Activated T-cell treated with anti-CD3 and anti-CD28 coated beads, Interleukin-2, amount 50 U/mL, for 4 hours (primary cell): ENCODE results near the gene SNX5. TPM values are rescaled to one million over a fixed set of nuclear protein-coding genes. Genes with fewer than 3 reads are reported as not detected.
"Not testable (repeated sequence)": the region's sequence is repeated elsewhere in the genome, so short reads cannot be mapped to it uniquely, and the experiment has no call there.

Source experiments
- ATAC-seq, 2 donors: fragments of 200-7000 bp; cut with Tn5 transposase; one replicate each; pipeline ENCODE4 v1.10.0; 2021
- DNase-seq: peaks from one replicate; pipeline ENCODE4 v3.0.0-alpha.2; 2020
- H3K27me3 Mint-ChIP-seq: one replicate; pipeline ENCODE4 v1.8.0; 2021; ENCODE audit warnings: low read depth, mixed read lengths
- H3K36me3 Mint-ChIP-seq: one replicate; pipeline ENCODE4 v1.8.0; 2022; ENCODE audit warnings: mixed read lengths; ENCODE audit not compliant: insufficient read depth
- H3K4me1 Mint-ChIP-seq: one replicate; pipeline ENCODE4 v1.8.0; 2021; ENCODE audit warnings: low read depth, mixed read lengths
- H3K4me3 Mint-ChIP-seq: one replicate; pipeline ENCODE4 v1.8.0; 2021; ENCODE audit warnings: mild to moderate bottlenecking, moderate library complexity, mixed read lengths
- H3K9me3 Mint-ChIP-seq: one replicate; pipeline ENCODE4 v1.8.0; 2021; ENCODE audit warnings: mixed read lengths
- total RNA-seq, 3 donors: library from RNA; stranded (reverse); gene quantifications; one replicate each; pipeline ENCODE4 v1.2.1, GENCODE V29; 2021

SNX5 gene
- total RNA-seq, 3 donors from 2014 or later = 148 to 177 (median 168) TPM

DNA sequence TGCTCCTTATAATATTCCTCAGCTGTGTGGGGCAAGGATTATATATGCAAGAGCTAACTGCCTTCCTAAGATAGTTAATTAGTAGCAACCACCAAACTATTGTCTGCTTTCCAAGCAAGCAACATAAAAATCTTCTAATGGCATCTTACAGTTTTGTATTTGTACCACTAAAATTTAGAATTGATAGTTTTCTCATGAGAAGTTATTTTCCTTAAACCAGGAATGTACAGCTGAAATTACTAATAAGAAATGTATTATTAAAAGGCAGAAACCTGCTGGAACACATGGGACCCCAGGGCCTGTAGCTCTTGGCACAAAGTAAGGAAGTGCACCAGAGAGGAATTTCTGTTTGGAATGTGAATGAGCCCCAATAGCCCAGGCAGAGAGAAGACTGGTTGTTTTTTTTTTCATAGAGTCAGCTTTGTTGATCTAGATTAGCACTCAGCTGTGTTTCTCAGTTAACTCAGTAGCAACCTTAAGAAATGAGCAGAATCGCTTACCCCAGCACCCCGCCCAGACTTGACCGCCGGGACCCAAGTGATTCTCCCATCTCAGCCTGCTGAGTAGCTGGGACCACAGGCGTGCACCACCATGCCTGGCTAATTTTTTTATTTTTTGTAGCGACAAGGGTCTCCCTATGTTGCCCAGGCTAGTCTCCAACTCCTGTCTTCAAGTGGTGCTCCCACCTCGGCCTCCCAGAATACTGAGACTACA lies 2.9 kb upstream of the SNX5 start:
- peaks cover 50% of the 10 kb centered on the region for H3K4me1 Mint-ChIP-seq
- no peak for DNase-seq

DNA sequence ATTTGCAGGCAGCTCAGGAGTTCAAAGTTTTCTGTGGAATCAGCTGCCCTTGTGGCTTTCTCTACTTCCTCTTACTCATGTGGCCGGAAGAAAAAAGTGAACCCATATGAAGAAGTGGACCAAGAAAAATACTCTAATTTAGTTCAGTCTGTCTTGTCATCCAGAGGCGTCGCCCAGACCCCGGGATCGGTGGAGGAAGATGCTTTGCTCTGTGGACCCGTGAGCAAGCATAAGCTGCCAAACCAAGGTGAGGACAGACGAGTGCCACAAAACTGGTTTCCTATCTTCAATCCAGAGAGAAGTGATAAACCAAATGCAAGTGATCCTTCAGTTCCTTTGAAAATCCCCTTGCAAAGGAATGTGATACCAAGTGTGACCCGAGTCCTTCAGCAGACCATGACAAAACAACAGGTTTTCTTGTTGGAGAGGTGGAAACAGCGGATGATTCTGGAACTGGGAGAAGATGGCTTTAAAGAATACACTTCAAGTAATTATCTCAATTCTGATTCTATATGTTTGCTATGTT lies 1.4 kb upstream of the SNX5 start:
- H3K4me1 Mint-ChIP-seq = peaks cover 61% of the 10 kb centered on the region
- no peaks in the 10 kb centered on the region for H3K27me3 Mint-ChIP-seq
- H3K36me3 Mint-ChIP-seq = peaks cover 27% of the 10 kb centered on the region
- H3K9me3 Mint-ChIP-seq = no peaks in the 10 kb centered on the region
- DNase-seq (no peak), ATAC-seq (no peak)
- H3K4me3 Mint-ChIP-seq = peak overlapping the region; percentile 95

More for the DNA sequence above, 2.9 kb upstream of the SNX5 start:
- ATAC-seq = no peak
- Mint-ChIP-seq H3K27me3 (no peaks in the 10 kb centered on the region), H3K9me3 (no peaks in the 10 kb centered on the region), H3K36me3 (peaks cover 23% of the 10 kb centered on the region), H3K4me3 (peak overlapping the region; percentile 95)

- peaks cover 64% of the 10 kb centered on the region for H3K4me1 Mint-ChIP-seq
- peaks cover 30% of the 10 kb centered on the region for H3K36me3 Mint-ChIP-seq
- H3K27me3 Mint-ChIP-seq = no peaks in the 10 kb centered on the region
- DNase-seq (no peak), ATAC-seq (peak; percentile 26 to 27)
- no peaks in the 10 kb centered on the region for H3K9me3 Mint-ChIP-seq
- H3K4me3 Mint-ChIP-seq = peak overlapping the region; percentile 95
Observed at GRCh38 chr20:17969278-17969883, 787 bp upstream of the SNX5 start.

DNA sequence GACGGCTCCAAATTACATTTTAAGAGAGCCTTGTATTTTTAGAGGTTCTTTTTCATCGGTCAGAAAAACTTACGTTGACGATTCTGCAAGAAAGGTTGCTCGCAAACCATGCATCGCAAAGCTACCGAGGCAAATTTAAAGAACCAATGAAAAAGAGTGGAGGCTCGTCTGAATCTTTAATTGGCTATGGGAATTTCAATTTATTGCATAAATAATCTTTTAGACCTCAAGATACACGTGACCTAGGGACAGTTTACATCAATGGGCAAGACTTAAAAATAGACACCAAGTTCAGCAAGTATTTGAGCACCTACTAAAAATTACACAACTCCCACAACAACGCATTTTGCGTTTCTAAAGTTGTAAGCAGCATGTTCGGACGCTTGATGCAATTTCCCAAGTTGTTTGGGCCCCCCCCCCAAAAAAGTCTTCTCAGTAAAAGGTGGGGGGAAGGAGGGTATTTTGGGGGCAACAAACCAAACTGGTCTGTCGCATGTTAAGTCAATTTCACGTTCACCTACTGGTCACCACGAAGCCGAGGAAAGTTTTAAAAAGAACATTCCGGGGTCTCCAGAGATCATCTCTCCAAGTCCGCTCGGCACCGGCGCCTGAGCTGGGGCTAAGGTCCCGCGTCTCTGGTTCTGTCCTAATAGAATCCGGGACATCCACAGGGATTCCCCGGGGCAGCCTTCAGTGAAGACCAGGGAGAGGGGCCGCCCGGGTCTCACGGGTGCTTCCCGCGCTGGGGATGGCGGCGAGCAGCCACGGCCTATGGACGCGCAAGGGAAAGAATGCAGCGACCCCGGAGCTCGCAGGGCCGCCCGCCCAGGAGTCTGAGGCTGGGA lies 851 bp downstream of the SNX5 start:
- DNase-seq (no peak), ATAC-seq (peak in 1 of 2 donors; percentile 4)
- peaks cover 39% of the 10 kb centered on the region for H3K36me3 Mint-ChIP-seq
- no peaks in the 10 kb centered on the region for H3K9me3 Mint-ChIP-seq
- H3K27me3 Mint-ChIP-seq = no peaks in the 10 kb centered on the region
- H3K4me3 Mint-ChIP-seq = peak overlapping the region; percentile 95
- H3K4me1 Mint-ChIP-seq = peaks cover 66% of the 10 kb centered on the region

DNA sequence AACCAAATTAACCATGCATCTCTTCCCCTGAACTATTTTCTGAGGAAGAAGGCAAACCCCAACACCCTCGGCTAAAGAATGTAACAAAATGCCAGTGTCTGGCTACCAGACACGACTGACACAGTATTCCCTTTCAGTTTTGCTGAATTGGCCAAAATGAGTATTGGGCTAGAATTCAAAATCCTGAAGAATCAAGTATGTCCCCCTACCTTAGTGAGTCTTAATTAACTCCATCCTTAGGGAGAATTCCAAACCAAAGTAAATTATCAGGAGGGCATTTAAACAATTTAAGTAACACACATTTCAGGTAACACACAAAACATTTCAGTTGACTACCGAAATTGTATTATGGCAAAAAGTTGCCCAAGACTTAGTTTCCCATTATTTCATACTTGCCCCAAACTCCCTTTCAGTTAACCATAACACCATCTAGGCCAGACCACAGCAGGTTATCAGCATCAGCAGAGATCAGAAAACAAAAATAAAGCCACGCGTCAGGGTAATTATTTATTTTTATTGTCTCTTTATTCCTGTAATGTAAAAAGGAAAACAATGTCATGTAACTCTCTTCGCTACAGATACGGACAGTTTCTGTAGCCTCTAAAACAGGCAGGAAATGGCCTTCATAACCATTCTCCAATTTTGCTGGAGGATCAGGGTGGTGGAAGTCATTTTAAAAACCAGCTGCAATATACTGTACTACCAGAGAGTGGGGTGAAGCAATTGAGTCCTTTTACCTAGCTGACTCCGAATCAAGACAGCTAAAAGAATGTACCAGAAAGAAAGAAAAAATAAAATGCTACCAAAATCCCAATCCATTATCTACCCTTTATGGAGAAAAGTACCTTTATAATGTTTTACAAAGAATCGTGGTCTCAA lies 1.9 kb downstream of the SNX5 start:
- H3K4me3 Mint-ChIP-seq = peak overlapping the region; percentile 95
- peaks cover 67% of the 10 kb centered on the region for H3K4me1 Mint-ChIP-seq
- DNase-seq = no peak
- H3K27me3 Mint-ChIP-seq = no peaks in the 10 kb centered on the region
- no peak for ATAC-seq
- H3K9me3 Mint-ChIP-seq = no peaks in the 10 kb centered on the region
- H3K36me3 Mint-ChIP-seq = peaks cover 44% of the 10 kb centered on the region

- H3K4me1 Mint-ChIP-seq = peaks cover 67% of the 10 kb centered on the region
- H3K27me3 Mint-ChIP-seq = no peaks in the 10 kb centered on the region
- no peak for DNase-seq
- H3K4me3 Mint-ChIP-seq = peak overlapping the region; percentile 95
- ATAC-seq = no peak
- H3K36me3 Mint-ChIP-seq = peaks cover 48% of the 10 kb centered on the region
- no peaks in the 10 kb centered on the region for H3K9me3 Mint-ChIP-seq
Observed at GRCh38 chr20:17965042-17965697, 3.4 kb downstream of the SNX5 start.

- ATAC-seq (no peak), DNase-seq (no peak)
- Mint-ChIP-seq H3K4me1 (peaks cover 67% of the 10 kb centered on the region), H3K36me3 (peaks cover 50% of the 10 kb centered on the region), H3K27me3 (no peaks in the 10 kb centered on the region), H3K9me3 (no peaks in the 10 kb centered on the region), H3K4me3 (peak overlapping the region; percentile 95)
Observed at GRCh38 chr20:17964632-17965031, 4.0 kb downstream of the SNX5 start.

- peaks cover 56% of the 10 kb centered on the region for H3K36me3 Mint-ChIP-seq
- H3K4me1 Mint-ChIP-seq = peaks cover 72% of the 10 kb centered on the region
- no peaks in the 10 kb centered on the region for H3K27me3 Mint-ChIP-seq
- H3K9me3 Mint-ChIP-seq = no peaks in the 10 kb centered on the region
- DNase-seq (no peak), ATAC-seq (no peak)
- H3K4me3 Mint-ChIP-seq = peak overlapping the region; percentile 95
Observed at GRCh38 chr20:17964073-17964472, 4.5 kb downstream of the SNX5 start.

DNA sequence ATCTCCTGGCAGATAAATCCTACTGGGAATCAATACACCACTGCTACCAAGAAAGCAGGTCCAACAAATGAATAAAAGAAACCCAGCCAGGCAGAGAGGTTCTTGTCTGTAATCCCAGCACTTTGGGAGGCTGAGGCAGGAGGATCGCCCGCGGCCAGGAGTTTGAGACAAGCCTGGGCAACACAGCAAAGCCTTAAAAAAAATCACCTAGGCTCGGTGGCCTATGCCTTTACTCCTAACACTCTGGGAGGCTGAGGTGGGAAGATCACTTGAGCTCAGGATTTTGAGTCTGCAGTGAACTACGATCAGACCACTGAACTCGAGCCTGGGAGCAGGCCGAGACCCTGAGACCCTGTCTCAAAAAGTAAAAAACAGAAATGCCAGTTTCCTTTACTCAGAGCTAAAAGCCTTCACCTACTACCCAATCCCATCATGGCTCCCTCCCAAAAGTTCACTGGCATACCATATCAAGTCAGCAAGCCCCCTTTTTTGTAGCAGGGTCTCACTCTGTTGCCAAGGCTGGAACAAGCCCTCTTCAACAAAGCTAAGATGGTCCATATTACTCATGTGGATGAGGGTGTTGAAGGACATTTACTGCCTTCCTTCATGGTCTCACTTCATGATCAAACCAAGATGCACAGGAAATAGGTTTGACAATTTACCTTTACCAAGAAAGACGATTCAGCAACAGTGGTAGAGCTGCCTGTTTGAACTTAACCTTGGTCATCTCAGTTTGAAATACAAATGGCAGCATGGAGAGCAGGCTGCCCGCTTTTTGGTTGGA lies 5.3 kb downstream of the SNX5 start:
- ATAC-seq (no peak), DNase-seq (no peak)
- Mint-ChIP-seq H3K9me3 (no peaks in the 10 kb centered on the region), H3K27me3 (no peaks in the 10 kb centered on the region), H3K36me3 (peaks cover 60% of the 10 kb centered on the region), H3K4me3 (peak overlapping the region; percentile 95), H3K4me1 (peaks cover 79% of the 10 kb centered on the region)

DNA sequence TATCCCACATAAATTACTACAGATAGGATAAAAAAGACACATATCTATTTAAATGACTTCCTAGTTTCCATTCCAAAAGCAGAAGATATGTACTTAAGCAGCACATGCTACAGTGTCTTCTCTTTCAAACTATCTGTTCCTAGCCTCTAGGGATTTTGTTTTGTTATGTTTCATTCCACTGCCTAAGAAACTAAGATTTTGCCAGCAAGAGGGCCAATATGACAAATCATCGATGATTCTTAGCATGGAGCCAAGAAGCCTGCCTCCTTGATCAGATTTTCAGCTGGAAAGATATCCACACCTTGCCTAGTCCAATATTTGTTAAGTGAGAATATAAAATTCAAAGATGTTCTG lies 7.0 kb downstream of the SNX5 start:
- DNase-seq = no peak
- no peaks in the 10 kb centered on the region for H3K27me3 Mint-ChIP-seq
- H3K4me3 Mint-ChIP-seq = peak overlapping the region; percentile 29
- peaks cover 89% of the 10 kb centered on the region for H3K4me1 Mint-ChIP-seq
- no peaks in the 10 kb centered on the region for H3K9me3 Mint-ChIP-seq
- H3K36me3 Mint-ChIP-seq = peaks cover 51% of the 10 kb centered on the region
- no peak for ATAC-seq

DNA sequence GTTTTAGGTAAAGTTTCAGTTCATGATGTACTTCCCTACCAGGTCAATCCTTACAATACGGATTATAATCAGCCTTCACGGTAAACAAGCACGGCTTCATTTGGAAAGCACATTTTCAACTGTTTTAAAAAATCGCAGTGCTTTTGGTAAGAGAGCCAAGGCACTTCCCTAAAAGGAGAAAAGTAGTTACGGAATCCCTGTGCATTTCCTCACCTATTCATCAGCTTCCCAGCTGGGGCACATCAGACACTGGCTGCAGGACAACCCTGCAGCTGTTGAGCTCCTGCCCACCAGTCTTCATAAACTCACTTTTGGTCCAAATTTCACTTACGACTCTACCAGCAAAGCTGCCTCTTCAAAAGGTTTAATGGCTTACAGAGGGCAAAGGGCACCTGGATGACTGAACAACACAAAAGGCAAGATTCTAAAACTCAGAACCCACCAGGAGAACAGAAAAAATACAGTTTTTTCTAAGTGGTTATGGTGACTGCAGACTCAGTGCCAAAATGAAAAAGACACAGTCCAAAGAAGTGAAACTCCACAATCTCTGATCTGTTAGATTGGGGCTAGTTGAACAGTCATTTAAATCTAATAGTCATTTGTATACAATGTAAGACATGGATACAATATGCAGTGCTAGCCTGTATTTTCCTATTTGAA lies 7.5 kb downstream of the SNX5 start:
- peaks cover 47% of the 10 kb centered on the region for H3K36me3 Mint-ChIP-seq
- peak overlapping the region; percentile 29 for H3K4me3 Mint-ChIP-seq
- peaks cover 91% of the 10 kb centered on the region for H3K4me1 Mint-ChIP-seq
- DNase-seq (no peak), ATAC-seq (peak in 1 of 2 donors; percentile 49)
- H3K9me3 Mint-ChIP-seq = no peaks in the 10 kb centered on the region
- H3K27me3 Mint-ChIP-seq = no peaks in the 10 kb centered on the region

DNA sequence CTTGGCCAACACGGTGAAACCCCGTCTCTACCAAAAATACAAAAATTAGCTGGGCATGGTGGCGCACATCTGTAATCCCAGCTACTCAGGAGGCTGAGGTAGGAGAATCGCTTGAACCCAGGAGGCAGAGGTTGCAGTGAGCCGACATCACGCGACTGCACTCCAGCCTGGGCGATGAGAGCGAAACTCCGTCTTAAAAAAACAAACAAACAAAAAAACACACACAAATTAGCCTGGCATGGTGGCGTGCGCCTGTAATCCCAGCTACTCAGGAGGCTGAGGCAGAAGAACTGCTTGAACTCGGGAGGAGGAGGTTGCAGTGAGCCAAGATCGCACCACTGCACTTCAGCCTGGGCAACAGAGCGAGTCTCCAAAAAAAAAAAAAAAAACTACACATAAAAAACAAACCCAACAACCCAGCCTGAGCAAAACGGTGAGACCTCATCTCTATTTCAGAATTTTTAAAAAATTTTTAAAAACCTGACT lies 8.2 kb downstream of the SNX5 start:
- not testable (repeated sequence) for ATAC-seq, DNase-seq, H3K9me3 Mint-ChIP-seq, H3K27me3 Mint-ChIP-seq, H3K4me3 Mint-ChIP-seq
- H3K36me3 Mint-ChIP-seq = peaks cover 44% of the 10 kb centered on the region
- peaks cover 90% of the 10 kb centered on the region for H3K4me1 Mint-ChIP-seq
